HG02938 (cell line): Measurements from ENCODE around the gene TNIP2.
A peak's percentile ranks its signal among the peaks of the same experiment; 100 is the strongest.
"Not testable (repeated sequence)": the region's sequence is repeated elsewhere in the genome, so short reads cannot be mapped to it uniquely, and the experiment has no call there.

ENCODE experiments used
- ATAC-seq: cut with Tn5 transposase; IDR thresholded peaks from one replicate; pipeline ENCODE4 v1.9.1; 2021; ENCODE audit warnings: mild to moderate bottlenecking, moderate library complexity; ENCODE audit not compliant: unreplicated experiment

TNIP2 gene

DNA sequence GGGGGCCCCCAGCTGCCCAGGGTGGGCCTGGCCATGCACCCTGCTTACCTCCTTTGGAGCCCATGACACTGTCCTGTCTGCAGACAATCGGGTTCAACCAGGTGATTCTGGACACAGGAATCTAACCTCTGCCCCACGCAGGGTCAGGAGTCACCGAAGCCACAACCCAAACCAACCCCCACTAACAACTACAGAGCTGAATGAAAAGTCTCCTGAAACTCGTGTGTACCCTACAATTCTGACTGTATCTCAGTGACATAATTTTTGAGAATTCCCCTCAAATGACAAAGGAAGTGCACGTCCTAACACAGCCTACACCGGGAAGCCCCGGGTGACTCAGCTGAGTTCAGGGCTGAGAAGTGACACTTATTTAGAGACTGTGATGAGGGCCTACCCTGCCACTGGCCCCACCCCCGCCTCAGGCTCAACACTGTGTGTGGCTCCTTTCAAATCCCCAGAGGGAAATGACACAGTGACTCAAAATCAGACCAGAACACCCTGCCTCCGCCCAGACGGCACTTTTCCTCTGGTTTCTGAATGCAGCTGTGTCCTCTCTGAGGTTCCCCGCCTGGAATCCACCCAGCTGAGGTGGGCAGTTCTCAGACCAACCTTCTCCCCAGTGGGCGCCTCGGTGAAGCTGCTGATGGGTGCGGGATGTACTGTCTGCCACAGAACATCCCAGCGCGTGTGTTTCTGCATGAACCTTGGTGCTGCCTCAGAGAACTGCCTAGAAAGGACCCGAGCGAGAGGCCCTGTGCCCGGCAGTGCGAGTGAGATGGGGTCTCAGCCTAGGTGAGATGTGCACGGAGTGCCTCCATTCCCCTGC, 9.9 kb downstream of the TNIP2 start:
- ATAC-seq = peak; percentile 86

DNA sequence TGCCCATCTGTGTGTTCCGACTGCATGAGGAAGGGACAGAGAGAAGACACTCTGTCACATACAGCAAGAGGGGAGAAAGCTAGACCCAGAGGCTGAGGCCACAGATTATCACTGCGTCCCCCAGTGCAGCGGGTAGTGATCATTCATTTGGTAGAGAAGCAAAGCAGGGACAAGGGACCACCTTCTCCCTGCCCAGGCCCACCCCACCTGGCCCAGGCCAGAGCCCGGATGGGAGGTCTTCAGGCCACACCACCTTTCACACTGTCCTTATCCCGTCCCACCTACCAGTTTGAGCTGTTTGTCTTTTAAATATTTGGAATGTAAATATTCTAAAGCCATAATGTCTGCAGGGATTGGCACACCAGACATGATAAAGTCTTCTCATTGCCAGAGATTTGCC, 10.6 kb downstream of the TNIP2 start:
- no peak for ATAC-seq

DNA sequence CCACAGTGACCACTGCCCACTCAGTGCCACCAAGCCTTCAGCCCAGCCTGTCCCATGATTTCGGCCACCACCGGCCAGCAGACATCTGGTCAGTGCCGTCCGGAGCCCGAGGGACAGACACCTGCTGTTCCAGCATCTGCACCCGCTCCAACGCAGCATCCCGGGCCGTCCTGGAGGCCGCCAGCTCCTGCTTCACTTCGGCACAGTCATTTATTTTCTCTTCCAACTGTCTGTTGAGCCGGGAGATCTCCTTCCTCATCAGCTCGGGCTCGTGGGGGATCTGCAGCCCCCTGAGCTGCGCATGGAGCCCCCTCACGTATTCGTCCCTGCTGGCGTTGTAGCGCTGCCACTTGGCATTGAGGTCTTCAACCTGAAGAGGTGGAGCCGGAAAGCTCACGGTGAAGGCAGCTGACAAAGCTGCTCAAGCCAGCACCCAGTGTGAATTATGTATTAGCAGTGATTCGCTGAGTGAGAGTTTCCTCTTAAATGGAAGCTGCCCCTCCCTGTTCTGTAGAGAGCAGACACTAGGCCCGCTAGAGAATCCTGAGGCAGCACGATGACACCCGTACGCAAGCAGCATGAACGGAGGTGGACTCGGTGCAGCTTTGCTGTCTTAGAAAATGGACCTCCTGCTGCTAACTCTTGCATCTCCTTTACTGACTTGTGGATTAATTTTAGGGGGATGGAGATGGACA, 11.4 kb downstream of the TNIP2 start:
- no peak for ATAC-seq

DNA sequence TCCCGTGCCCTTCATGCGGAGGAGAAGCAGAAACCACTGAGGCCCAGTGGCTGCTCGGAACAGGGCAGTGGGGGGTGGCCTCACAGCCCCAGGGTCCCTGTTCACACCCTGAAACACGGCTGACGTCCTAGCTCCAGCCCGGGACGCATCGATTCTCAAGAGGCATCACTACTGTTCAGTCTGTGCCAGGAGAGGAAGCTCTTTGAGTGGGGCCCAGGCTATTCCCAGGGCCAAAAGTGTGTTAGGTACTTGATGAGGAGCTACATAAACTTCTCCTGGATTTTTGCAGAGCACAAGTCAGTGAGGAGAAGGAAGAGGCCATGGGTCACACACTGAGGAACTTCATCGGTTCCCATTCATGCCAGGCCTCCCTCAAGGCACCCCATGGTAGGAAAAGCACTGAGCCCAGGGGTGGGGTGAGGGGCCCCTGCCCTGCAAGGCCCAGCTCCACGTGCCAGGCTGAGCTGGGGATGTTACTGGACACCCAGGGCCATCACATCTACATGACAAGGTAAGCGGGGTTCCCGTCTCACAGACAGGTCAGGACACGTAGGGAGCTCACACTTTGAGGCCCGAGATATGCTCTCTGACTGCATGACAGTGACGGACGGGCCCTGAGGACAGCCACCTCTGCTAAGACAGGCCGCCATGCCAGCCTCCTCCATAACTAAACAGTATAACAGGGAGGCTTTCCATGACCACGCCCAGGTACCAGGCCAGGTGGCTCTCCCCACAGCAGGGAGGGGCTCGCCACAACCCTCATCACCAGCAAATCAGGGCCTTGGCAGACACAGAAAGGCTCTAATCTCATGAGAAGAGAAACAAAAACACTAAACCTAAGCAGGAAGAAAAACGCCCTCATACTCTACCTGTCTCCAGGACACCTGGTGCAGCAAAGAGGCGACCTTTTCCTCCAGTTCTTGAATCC, 12.4 kb downstream of the TNIP2 start:
- no peak for ATAC-seq

DNA sequence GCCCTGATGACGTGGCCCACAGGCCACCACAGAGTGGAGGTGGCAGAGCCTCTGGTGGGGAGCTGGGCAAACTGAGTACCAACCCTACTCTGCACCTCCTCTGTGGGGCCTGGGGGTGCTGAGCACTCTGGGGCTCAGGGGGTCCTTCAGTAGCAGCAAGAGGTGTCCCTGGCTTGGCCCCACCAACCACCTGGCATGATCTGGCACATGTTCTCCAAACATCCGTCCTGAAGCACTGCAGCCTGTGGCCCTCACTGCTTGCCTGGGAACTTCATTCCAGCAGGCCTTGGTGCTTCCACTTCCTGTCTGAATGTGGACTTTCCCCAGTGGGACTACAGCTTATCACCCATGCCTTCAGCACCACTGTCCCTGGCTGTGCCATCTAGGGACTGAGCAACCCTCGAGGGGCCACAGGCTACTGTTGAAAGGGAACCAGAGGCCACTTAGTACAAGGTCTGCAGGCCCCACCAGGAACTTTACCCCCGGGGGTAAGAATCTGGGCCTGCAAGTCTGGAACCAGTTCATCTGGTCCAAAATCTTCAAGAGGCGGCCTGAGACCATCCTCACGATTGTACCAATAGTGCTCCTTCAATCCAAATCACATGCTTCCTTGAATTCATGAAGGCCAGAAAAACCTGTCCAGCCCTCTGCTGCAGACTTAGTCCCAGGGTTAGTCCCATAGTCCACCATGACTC, 13.2 kb downstream of the TNIP2 start:
- ATAC-seq = no peak

DNA sequence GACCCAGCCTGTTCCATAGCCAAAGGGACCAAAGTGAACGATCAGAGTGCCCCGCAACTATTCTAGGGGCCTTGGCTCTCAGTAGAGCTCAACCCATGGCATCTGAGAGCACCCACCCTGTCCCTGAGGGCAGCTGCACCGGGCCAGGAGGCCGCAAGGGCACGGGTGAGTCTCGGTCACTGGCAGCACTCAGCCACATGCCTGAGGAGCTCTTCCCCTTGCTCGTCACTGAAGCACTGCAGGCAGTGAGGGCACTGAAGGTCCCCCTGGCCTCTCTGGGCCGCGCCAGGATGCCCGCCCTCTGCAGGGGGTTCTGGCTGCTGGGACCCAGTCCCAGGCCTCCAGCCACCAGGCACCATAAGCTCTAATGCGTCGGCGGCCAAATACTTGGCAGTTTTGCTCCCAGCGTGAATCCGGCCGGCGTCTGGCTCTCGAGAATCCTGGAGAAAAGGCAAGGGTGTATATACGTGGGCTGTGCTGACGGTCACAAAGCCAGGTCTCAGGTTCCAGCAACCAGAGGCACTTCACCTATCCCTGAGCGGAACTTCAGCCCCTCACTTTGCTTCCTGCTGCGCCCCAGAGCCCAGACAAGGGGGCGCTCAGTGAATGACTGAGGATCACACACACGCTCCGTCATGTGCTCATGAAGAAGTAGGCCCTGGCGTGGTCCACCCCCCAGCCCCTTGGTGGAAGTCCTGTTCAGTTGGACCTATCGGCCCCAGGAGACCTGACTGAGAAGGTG, 13.9 kb downstream of the TNIP2 start:
- ATAC-seq = no peak

DNA sequence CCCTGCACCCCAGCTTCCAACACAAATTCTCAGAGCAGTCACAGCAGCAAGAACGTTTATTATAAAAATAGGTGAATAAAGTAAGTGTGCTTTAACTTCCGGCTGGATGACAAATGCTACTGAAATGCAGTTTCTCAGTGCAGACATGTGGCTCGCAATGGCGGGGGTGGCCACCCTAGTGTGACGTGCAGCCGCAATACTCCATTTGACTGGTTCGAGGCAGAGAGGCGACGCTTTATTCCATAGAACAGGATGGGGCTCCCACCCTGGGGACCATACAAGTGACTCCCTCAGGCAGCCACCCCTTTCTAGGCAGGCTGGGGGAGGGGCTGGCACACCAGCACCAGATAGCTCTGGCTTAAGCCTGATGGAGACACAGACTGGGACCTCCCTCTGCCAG, 14.5 kb downstream of the TNIP2 start:
- no peak for ATAC-seq

DNA sequence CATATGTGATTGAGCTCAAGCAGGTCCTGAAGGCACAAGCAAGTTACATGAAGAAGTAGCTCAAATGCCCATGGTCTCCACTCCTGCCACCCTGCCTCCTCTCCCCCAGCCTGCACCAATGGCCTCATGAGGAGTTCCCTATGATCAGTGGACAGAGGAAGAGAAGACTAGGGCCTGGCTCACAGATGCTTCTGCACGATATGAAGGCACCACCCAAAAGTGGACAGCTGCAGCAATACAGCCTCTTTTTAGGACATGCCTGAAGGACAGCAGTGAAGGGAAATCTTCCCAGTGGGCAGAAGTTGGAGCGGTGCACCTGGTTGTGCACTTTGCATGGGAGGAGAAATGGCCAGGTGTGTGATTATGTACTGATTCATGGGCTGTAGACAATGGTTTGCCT, 17.8 kb downstream of the TNIP2 start:
- not testable (repeated sequence) for ATAC-seq

DNA sequence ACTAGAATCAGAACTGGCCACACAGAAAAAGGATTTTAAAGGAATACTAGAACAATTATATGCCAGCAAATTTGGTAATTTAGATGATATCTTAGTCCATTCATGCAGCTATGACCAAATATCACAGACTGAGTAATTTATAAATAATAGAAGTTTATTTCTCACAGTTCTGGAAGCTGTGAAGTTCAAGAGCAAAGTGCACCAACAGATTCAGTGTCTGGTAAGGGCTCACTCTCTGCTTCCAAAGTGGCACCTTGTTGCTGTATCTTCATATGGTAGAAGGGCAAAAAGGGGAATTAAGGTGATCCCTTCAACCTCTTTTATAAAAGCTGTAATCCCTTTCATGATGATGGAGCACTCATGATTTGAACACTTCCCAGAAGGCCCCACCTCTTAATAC, 20.3 kb downstream of the TNIP2 start:
- no peak for ATAC-seq

DNA sequence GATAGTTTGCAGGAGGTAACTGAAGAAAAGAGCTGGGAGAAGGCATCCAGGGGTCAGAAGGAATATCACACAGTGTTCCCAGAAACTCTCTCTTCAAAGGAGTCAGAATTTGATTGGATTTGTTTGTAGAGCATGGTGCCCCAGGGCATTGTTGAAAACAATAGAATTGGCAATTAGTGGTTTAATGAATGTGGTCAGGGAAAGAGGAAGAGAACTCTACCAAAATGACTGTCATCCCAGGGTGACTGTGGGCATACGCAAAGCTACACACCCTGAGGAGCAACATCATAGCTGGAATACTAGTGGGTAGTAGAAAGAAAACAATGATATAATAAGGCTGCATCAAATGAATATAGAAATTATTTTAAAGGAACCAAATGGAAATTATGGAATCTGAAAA, 21.5 kb downstream of the TNIP2 start:
- ATAC-seq = no peak

DNA sequence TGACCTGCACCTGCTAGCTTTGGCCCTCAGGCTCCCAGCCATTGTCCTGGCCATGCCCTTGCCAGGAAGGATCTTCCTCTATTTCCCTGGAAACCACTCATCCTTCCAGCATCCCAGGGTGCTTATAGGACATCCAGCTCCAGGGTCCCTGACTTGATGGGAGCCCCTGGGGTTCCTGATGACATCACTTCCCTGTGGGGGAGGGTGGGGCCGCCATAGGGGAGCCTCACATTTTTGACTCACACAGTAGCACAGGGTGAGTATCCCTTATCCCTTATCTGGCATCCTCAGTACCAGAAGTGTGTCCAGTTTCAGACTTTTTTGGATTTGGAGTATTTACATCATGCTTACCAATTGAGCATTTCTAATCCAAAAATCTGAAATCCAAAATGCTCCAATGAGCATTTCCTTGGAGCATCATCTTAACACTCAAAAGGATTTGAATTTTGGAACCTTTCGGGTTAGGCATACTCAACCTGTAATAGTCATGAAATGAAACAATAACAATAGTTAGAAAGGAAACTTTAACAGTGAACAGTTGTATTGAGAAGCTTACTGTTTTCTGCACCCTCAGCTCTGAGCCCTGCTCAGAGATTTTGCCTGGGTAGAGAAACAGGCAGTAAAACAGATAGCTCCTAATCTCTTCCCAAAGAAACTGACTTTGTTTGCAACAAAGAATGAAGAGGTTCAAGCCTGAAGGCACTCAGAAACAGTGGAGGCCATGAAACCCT, 22.1 kb downstream of the TNIP2 start:
- ATAC-seq = no peak

DNA sequence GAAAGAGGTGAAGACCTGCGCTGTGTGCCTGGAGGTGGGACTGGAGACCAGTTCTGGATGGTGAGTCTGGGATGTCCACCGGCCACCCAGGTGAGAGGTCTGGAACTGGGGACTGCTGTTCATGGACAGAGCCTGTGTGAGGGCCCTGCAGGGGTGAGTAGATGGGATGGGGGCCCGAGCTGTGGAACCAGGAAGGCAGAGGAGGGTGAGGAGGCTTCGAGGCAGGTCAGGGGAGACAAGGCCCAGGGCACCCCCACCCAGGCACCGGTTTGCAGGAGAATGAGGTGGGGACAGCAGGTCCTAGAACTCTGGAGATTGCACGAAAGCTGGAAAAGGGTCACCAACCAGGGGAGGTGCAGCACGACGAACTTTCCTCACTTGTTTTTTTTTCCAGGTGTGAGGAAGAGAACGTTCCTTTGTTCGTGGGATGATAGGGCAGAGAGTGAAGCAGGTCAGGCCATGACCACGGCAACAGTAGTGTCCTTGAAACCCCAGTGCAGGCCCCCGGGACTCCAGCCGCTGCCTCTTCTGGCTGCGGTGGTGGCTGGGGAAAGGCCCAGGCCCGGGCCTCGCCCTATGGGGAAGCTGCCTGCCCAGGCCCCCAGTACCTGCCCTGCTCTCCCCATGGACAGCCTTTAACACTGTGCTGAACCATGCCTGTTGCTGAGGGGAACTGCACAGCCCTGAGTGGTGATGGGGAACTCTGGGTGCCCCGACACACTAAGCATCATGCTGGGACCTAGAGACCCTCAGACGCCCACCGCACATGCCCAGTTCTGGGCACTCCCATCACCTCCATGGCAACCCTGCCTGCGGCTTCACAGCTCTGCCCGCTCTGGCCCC, 22.9 kb downstream of the TNIP2 start:
- ATAC-seq = no peak

DNA sequence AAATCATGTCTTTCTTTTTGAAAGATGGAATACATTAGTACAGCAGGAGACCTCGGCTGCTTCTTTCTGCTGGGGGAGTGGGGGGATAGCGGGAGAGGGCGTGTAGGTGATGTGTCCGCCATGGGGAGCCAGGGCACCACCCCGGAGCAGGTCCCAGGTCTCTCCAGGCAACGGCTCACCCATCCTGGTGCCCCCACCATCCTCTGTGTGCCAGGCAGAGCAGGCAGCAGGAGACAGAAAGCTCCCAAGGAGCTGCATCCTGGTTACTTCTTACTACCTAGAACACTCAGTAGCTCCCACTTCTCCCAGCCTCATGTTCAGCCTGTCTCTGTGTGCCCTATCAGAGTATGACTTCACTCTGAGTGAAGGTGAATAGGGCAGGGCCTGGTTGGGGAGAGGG, 23.6 kb downstream of the TNIP2 start:
- ATAC-seq = no peak

DNA sequence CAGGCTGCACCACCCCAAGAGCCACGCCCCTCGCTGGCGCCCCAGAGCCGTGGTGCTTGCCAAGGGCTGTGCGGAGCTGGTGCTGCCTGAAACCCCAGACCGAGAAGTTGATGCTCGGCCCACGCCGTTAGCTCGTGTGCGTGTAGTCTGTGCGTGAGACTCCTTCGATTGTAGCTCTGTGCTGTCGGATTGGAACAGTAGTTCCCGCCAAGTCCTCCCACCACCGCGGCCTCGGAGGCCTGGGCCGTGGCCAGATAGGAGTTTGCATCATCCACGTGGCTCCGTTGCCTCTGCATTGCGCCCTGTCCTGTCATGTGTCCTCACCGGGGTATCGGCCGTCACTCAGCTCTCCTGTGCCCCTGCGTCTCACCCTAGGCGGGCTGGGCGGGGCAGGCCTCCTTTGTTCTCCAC, 24.2 kb downstream of the TNIP2 start:
- ATAC-seq = no peak

DNA sequence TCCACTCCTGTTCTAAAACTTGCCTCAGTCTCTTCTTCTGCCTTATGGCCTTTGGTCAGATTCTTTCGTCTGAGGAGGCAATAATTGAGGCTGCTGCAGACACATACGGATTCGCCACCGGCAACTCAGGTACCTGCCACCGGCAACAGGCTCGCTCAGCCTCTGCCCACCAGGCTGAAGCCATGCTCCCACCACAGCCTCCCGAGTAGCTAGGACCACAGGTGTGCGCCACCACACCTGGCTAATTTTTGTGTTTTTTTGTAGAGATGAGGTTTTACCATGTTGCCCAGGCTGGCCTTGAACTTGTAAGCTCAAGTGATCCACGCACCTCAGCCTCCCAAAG, 26.6 kb downstream of the TNIP2 start:
- no peak for ATAC-seq

DNA sequence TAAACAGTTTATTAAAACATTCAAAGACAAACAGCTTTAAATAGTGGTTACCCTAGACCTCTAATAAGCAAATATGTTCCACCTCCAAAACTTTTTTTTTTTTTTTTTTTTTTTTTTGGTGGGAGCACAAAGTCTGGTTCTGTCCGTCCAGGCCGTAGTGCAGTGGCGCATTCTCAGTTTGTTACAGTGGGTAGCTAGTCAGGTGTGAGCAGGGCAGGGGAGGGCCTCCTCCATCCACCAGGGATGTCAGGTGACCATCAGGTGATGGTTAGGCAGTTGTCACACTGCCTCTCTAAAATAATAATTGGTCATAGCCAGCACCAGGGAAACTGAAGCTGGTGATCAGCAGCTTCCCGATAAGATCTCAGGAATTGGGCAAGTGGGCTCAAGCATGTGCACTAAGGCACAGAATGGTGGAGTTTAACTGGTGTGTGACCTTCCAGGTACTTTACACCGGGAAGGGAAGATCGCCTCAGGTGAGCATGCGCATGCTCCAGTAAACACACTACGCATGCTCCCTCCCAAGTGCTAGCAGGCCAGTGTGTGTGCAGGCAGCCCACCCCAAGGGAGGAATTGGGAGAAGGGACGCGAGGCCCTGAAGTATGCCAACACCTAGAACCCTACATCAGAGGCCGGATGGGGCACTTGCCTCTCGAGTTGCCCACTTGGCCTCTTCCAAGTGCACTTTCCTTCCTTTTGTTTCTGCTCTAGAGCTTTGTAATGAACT, 27.2 kb downstream of the TNIP2 start:
- ATAC-seq = no peak

DNA sequence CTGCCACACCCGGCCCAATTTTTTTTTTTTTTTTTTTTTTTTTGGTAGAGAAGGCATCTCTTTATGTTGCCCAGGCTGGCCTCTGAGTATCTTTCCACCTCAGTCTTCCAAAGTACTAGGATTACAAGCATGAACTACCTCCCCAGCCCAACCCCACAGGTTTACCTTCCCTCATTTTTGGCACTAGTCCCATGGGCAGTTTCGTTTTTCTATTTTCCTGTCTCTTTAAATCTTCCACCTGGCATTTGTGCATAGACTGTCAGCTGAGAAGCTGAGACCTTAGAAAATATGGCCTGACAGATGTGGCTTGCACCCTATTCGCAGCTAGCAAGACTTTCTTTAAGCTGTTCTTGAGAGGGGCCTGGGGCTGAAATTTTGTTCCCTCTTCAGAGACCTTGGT, 27.9 kb downstream of the TNIP2 start:
- ATAC-seq = no peak

DNA sequence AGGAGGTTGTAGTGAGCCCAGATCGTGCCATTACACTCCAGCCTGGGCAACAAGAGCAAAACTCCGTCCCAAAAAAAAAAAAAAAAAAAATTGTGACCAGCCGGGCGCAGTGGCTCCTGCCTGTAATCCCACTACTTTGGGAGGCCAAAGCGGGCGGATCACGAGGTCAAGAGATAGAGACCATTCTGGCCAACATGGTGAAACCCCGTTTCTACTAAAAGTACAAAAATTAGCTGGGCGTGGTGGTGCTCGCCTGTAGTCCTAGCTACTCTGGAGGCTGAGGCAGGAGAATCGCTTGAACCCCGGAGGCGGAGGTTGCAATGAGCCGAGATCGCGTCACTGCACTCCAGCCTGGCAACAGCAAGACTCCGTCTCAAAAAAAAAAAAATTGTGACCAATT, 29.3 kb downstream of the TNIP2 start:
- not testable (repeated sequence) for ATAC-seq
